Karpas-422 (cell line): Measurements from ENCODE around the gene ITK. TPM values are rescaled to one million over a fixed set of nuclear protein-coding genes. Genes with fewer than 3 reads are reported as not detected.

Experiments
- DNase-seq: peaks from one replicate; pipeline ENCODE4 v3.0.0-alpha.2; 2015
- H2AFZ ChIP-seq: fragments of 200-600 bp; sonication (generic); 2 replicates; pipeline ENCODE4 v1.6.1; 2014; ENCODE audit warnings: antibody characterized with exemption, low read length, mixed read lengths
- H3K27ac ChIP-seq: fragments of 200-600 bp; sonication (generic); 2 replicates; pipeline ENCODE4 v1.5.1; 2014; ENCODE audit warnings: mild to moderate bottlenecking, low read length, moderate library complexity
- H3K27me3 ChIP-seq: fragments of 200-600 bp; sonication (generic); 2 replicates; pipeline ENCODE4 v1.6.1; 2014; ENCODE audit warnings: low read length, mixed read lengths
- H3K36me3 ChIP-seq: fragments of 200-600 bp; sonication (generic); 2 replicates; pipeline ENCODE4 v1.6.1; 2014; ENCODE audit warnings: low read length, mixed read lengths; ENCODE audit not compliant: insufficient read depth
- H3K4me1 ChIP-seq: fragments of 200-600 bp; sonication (generic); 2 replicates; pipeline ENCODE4 v1.6.1; 2014; ENCODE audit warnings: mild to moderate bottlenecking, low read length, mixed read lengths
- H3K4me2 ChIP-seq: fragments of 200-600 bp; sonication (generic); 2 replicates; pipeline ENCODE4 v1.6.1; 2014; ENCODE audit warnings: low read length, low read depth, mild to moderate bottlenecking; ENCODE audit not compliant: poor library complexity, severe bottlenecking
- H3K4me3 ChIP-seq: fragments of 200-600 bp; sonication (generic); 2 replicates; pipeline ENCODE4 v1.5.1; 2014; ENCODE audit warnings: mild to moderate bottlenecking, antibody characterized with exemption, low read length, mixed read lengths
- H3K79me2 ChIP-seq: fragments of 200-600 bp; sonication (generic); 2 replicates; pipeline ENCODE4 v1.6.1; 2014; ENCODE audit warnings: mild to moderate bottlenecking, low read length, mixed read lengths
- H3K9ac ChIP-seq: fragments of 200-600 bp; sonication (generic); 2 replicates; pipeline ENCODE4 v1.6.0; 2014; ENCODE audit warnings: low read length
- H3K9me2 ChIP-seq: fragments of 200-600 bp; sonication (generic), shearing (Covaris generic); replicated peaks from 2 replicates; pipeline ENCODE4 v1.6.0; 2014; ENCODE audit warnings: mild to moderate bottlenecking, low read length, moderate library complexity; ENCODE audit not compliant: insufficient read depth
- H3K9me3 ChIP-seq: fragments of 300-700, 200-600 bp; sonication (generic); 2 replicates; pipeline ENCODE4 v1.6.1; 2014; ENCODE audit warnings: low read length, mixed read lengths
- H4K20me1 ChIP-seq: fragments of 200-600 bp; sonication (generic); 2 replicates; pipeline ENCODE4 v1.6.1; 2014; ENCODE audit warnings: mild to moderate bottlenecking, antibody characterized with exemption, low read length, low read depth; ENCODE audit not compliant: insufficient read depth
- total RNA-seq: library from RNA; depleted of rRNA; stranded (reverse); fragments of >200 nt; shearing (Covaris generic); gene quantifications from 2 replicates; pipeline ENCODE4 v1.2.3, GENCODE V29; 2014; ENCODE audit warnings: low replicate concordance

The ITK gene
- total RNA-seq, 1 experiment from 2014 or later = 1.3 TPM

DNA sequence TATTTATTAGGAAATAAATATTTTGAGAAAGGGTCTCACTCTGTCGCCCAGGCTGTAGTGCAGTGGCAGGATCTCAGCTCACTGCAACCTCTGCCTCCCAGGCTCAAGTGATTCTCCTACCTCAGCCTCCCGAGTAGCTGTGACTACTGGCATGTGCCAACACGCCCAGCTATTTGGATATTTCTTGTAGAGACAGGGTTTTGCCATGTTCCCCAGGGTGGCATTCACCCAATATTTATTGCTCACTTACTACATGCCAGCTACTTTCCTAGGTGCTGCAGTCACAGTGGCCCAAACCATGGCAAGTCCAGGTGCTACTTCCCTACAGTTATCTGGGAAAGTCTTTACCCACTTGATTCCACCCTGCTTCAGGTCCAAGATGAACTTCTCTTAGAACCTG is 29.6 kb upstream of the ITK start:
- Histone ChIP-seq H3K4me2 (no peak overlapping the region), H3K36me3 (no peaks in the 10 kb centered on the region), H3K4me3 (no peak overlapping the region), H3K79me2 (no peaks in the 10 kb centered on the region), H3K9ac (no peak overlapping the region), H4K20me1 (no peaks in the 10 kb centered on the region), H3K27me3 (no peaks in the 10 kb centered on the region), H3K27ac (no peak overlapping the region), H2AFZ (peak overlapping the region; percentile 84), H3K9me2 (no peaks in the 10 kb centered on the region), H3K4me1 (peaks cover 20% of the 10 kb centered on the region), H3K9me3 (no peaks in the 10 kb centered on the region)
- DNase-seq = peak; percentile 39

DNA sequence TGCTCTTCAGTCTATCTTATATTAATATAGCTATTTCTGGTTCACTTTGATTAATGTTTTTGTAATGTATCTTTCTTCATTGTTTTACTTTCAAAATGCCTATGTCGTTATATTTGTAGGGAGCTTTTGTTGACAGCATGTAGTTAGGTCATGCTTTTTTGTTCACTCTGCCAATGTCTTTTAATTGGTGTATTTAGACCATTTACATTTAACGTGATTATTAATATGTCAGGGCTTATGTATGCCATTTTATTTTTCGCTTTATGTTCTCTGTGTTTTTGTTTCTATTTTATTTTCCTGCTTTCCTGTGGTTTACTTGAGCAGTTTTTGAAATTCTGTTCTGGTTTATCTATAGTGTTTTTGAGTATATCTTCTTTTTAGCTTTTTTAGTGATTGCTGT is 25.3 kb upstream of the ITK start:
- no peaks in the 10 kb centered on the region for H3K79me2 ChIP-seq
- no peaks in the 10 kb centered on the region for H3K9me3 ChIP-seq
- no peaks in the 10 kb centered on the region for H3K9me2 ChIP-seq
- no peaks in the 10 kb centered on the region for H4K20me1 ChIP-seq
- DNase-seq = peak; percentile 15
- H3K9ac ChIP-seq = no peak overlapping the region
- H3K4me2 ChIP-seq = no peak overlapping the region
- H3K4me3 ChIP-seq = no peak overlapping the region
- H3K36me3 ChIP-seq = no peaks in the 10 kb centered on the region
- H2AFZ ChIP-seq = 0 out of 2 replicates have a peak overlapping the region, but pooled peaks have one; percentile 31
- H3K27me3 ChIP-seq = no peaks in the 10 kb centered on the region
- H3K27ac ChIP-seq = no peak overlapping the region
- H3K4me1 ChIP-seq = peaks cover 10% of the 10 kb centered on the region; the same call in 1 of the 2 replicates

DNA sequence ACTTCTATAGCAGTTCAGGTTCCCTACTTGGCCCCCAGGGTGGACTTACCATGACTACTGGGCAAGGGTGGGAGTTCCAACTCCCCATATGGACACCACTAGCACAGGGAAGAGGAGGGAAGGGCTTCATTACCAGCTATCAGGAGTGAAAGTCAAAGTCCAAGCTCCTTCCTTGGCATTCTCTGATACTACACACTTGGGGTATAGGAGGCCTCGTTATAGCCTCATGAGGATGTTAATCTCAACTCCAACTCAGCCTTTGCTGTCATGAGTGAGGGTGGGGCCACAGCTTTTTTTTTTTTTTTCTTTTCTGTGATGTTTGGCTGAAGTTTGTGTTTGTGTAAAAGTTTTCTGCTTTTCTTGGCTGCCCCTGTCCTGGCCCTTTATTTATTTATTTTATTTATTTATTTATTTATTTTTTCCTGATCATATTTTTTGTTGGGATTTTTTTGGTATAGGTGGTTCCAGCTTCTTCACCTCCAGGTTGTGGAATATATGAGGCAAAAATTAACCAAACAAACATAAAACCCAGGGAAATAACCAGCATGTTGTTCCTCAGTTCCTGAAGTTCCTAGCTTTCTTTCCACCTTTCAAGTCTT is 23.2 kb upstream of the ITK start:
- no peaks in the 10 kb centered on the region for H3K36me3 ChIP-seq
- H3K4me2 ChIP-seq = no peak overlapping the region
- H3K27me3 ChIP-seq = no peaks in the 10 kb centered on the region
- peaks cover 4% of the 10 kb centered on the region; the same call in 1 of the 2 replicates for H3K4me1 ChIP-seq
- no peak overlapping the region for H3K9ac ChIP-seq
- no peaks in the 10 kb centered on the region for H3K9me2 ChIP-seq
- H2AFZ ChIP-seq = no peak overlapping the region
- H4K20me1 ChIP-seq = no peaks in the 10 kb centered on the region
- H3K9me3 ChIP-seq = no peaks in the 10 kb centered on the region
- H3K79me2 ChIP-seq = no peaks in the 10 kb centered on the region
- peak; percentile 29 for DNase-seq
- no peak overlapping the region for H3K4me3 ChIP-seq
- no peak overlapping the region for H3K27ac ChIP-seq

DNA sequence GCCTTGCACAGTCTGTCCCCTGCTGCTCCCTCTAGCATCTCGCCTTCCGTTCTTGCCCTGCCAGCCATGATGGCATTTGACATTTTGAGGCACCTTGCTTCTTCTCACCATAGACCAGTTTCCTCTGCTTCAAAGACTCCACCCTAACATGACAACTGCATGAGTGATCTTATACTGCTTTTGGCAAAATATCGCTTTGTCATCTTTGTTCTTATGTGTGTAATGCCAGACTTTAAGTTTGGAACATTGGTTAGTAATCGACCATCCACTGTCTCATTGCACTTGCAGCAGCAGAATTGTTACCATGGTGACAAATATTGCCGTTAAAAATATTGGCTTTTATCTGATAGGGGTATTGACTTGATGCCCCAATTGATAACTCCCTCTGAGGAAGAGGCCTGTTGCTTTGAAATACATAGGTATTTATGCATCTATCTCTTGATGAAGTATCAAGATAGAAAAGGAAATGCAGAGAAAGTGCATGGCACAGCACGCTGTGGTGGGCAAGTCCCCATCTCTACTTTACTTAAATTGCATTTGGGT is 21.4 kb upstream of the ITK start:
- Histone ChIP-seq H3K4me3 (no peak overlapping the region), H3K27ac (no peak overlapping the region), H3K27me3 (no peaks in the 10 kb centered on the region), H3K36me3 (no peaks in the 10 kb centered on the region), H3K4me2 (no peak overlapping the region), H3K9me3 (no peaks in the 10 kb centered on the region), H2AFZ (no peak overlapping the region), H3K79me2 (no peaks in the 10 kb centered on the region), H3K9me2 (no peaks in the 10 kb centered on the region), H4K20me1 (no peaks in the 10 kb centered on the region), H3K4me1 (peaks cover 4% of the 10 kb centered on the region; the same call in 1 of the 2 replicates), H3K9ac (no peak overlapping the region)
- DNase-seq = no peak

DNA sequence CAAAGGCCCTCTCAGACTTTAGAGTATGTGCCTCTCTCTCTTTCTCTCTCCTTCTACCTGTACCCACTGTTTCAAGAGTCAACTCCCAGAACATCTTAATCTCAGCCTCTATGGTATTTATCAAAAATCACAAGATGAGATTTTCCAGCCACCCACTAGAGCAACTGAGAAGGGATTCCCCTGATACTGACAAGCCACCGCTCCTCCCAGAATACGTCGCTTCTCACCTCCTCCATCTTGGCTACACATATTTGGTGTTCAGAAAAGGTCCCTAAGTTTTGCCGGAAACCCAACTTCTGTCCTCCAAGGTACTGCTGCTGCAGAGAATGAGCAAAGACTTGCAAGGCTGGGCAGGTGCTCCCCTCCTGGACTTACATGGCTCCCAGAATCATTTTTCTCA is 20.6 kb upstream of the ITK start:
- H3K4me2 ChIP-seq = no peak overlapping the region
- no peaks in the 10 kb centered on the region for H3K9me3 ChIP-seq
- no peak for DNase-seq
- H3K36me3 ChIP-seq = no peaks in the 10 kb centered on the region
- H3K79me2 ChIP-seq = no peaks in the 10 kb centered on the region
- no peak overlapping the region for H3K9ac ChIP-seq
- no peak overlapping the region for H3K4me3 ChIP-seq
- H3K27me3 ChIP-seq = no peaks in the 10 kb centered on the region
- no peak overlapping the region for H2AFZ ChIP-seq
- H3K27ac ChIP-seq = no peak overlapping the region
- H3K4me1 ChIP-seq = peaks cover 2% of the 10 kb centered on the region; the same call in 1 of the 2 replicates
- no peaks in the 10 kb centered on the region for H3K9me2 ChIP-seq
- H4K20me1 ChIP-seq = no peaks in the 10 kb centered on the region

DNA sequence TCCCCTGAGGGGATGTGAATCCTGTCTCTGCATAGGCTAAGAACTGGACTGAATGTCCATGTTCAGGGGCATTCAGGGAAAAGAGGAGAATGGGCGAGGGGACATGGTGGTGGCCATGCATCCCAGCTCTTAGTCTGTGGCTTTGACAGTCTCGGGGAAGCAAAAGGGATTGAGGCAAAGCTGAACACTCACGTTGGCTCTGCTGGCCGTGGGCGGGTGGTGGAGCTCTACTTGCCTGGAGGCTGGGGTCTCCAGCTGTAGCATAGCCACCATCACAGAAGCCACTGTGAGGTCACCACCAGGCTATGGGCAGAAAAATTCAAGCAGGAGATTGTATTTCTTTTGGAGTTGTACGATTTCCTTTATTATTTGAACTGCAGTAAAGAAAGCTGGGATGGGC is 18.6 kb upstream of the ITK start:
- H3K9ac ChIP-seq = no peak overlapping the region
- H2AFZ ChIP-seq = no peak overlapping the region
- no peak for DNase-seq
- H3K4me2 ChIP-seq = no peak overlapping the region
- no peak overlapping the region for H3K4me3 ChIP-seq
- no peaks in the 10 kb centered on the region for H3K27me3 ChIP-seq
- H3K9me2 ChIP-seq = no peaks in the 10 kb centered on the region
- H3K79me2 ChIP-seq = no peaks in the 10 kb centered on the region
- H3K36me3 ChIP-seq = no peaks in the 10 kb centered on the region
- H3K9me3 ChIP-seq = no peaks in the 10 kb centered on the region
- no peak overlapping the region for H3K27ac ChIP-seq
- H3K4me1 ChIP-seq = no peaks in the 10 kb centered on the region; the same call in 1 of the 2 replicates
- no peaks in the 10 kb centered on the region for H4K20me1 ChIP-seq

DNA sequence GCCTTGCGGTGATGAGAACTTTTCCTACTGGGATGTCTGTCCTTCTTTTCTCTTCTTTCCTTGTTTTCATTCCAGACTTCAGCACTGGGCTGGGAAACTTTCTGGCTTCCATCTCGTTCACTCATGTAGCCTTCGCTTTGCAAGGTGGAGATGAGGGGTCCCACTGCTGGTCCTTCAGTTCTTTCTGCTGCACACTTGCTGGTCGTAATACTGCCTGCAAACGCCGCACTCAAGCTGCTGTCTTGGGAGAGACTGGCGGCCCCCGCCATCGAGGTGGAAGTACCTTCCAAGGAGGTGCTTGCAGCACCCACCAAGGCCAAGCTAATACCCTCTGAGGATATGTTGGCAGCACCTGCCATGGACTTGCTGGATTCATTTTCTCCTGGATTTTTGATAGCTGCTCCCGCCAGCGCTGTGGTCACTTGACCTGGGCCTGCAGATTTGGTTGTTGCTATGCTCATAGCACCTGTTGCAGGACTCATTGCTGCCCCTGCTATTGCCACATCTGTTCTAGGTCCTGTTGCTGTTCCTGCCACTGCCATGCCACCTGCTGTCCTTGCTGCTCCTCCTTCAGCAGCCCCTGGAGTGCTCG is 17.6 kb upstream of the ITK start:
- Histone ChIP-seq H3K36me3 (no peaks in the 10 kb centered on the region), H3K27ac (no peak overlapping the region), H3K4me3 (no peak overlapping the region), H3K4me2 (no peak overlapping the region), H3K79me2 (no peaks in the 10 kb centered on the region), H2AFZ (no peak overlapping the region), H3K9ac (no peak overlapping the region), H3K4me1 (peaks cover 9% of the 10 kb centered on the region), H3K27me3 (no peaks in the 10 kb centered on the region), H3K9me2 (no peaks in the 10 kb centered on the region), H3K9me3 (no peaks in the 10 kb centered on the region), H4K20me1 (no peaks in the 10 kb centered on the region)
- DNase-seq = no peak

DNA sequence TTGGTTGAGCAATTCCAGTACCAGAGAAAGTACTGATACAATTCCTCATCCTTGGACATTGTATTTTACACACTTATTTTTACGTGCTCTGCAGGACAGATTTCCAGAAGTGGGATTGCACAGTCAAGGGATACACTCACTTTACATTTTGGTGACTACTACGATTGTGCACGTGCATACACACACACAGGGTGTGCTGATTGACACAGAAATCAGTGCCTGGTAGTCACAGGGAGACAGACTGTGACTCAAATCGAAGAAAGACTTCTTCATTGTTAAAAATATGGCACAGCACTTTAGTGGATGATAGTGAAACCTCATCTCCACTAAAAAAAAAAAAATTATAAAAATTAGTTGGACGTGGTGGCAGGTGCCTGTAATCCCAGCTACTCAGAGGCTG is 16.1 kb upstream of the ITK start:
- no peak overlapping the region for H3K9ac ChIP-seq
- H2AFZ ChIP-seq = no peak overlapping the region
- H3K4me1 ChIP-seq = peaks cover 9% of the 10 kb centered on the region
- no peaks in the 10 kb centered on the region for H3K9me2 ChIP-seq
- no peak for DNase-seq
- H3K79me2 ChIP-seq = no peaks in the 10 kb centered on the region
- H3K36me3 ChIP-seq = no peaks in the 10 kb centered on the region
- no peaks in the 10 kb centered on the region for H3K9me3 ChIP-seq
- no peak overlapping the region for H3K27ac ChIP-seq
- no peaks in the 10 kb centered on the region for H4K20me1 ChIP-seq
- H3K4me3 ChIP-seq = no peak overlapping the region
- no peak overlapping the region for H3K4me2 ChIP-seq
- no peaks in the 10 kb centered on the region for H3K27me3 ChIP-seq
